Cardiac muscle cell (in vitro differentiated cells and primary cell): ENCODE results near the gene LRP2. TPM values are rescaled to one million over a fixed set of nuclear protein-coding genes. Genes with fewer than 3 reads are reported as not detected.

Experiments
- DNase-seq, 2 donors: peaks; one replicate each; pipeline versions ENCODE4 v3.0.0 to v3.0.0-alpha.2; 2010 to 2017; ENCODE audit warnings: low read depth in 1 of 2, low spot score in 1 of 2
- H3K27ac ChIP-seq: fragments of 200-600 bp; sonication (generic); 2 replicates; pipeline ENCODE4 v1.5.1; 2016
- H3K27me3 ChIP-seq: fragments of 200-600 bp; sonication (generic); 2 replicates; pipeline ENCODE4 v1.6.0; 2016; ENCODE audit warnings: control low read depth
- H3K36me3 ChIP-seq: fragments of 200-600 bp; sonication (generic); 2 replicates; pipeline ENCODE4 v1.5.1; 2016; ENCODE audit warnings: control low read depth
- H3K4me1 ChIP-seq: fragments of 200-600 bp; sonication (generic); 2 replicates; pipeline ENCODE4 v1.8.1; 2017; ENCODE audit warnings: low read depth, mild to moderate bottlenecking, mixed run types
- H3K4me3 ChIP-seq: fragments of 200-600 bp; sonication (generic); 2 replicates; pipeline ENCODE4 v1.5.1; 2016; ENCODE audit warnings: mild to moderate bottlenecking
- H3K9me3 ChIP-seq: fragments of 200-600 bp; sonication (generic); 2 replicates; pipeline ENCODE4 v1.5.1; 2017; ENCODE audit warnings: low read depth, mild to moderate bottlenecking, control low read depth
- CTCF ChIP-seq: IDR thresholded peaks from 2 replicates; pipeline ENCODE4 v1.5.1; 2012; ENCODE audit warnings: low read depth, mild to moderate bottlenecking, low read length
- polyA plus RNA-seq: library from polyadenylated mRNA; unstranded; fragments of >200 nt; fragmentation: Nextera tagmentation; extraction: Ambion mirVana; gene quantifications from 2 replicates; pipeline ENCODE4 v1.2.1, GENCODE V29; 2016
- total RNA-seq: library from RNA; depleted of rRNA; stranded (reverse); fragments of >200 nt; gene quantifications from 2 replicates; pipeline ENCODE4 v1.2.3, GENCODE V29; 2016

The LRP2 gene
- total and polyA plus RNA-seq, 2 experiments from 2014 or later = 1.5 to 1.7 TPM

DNA sequence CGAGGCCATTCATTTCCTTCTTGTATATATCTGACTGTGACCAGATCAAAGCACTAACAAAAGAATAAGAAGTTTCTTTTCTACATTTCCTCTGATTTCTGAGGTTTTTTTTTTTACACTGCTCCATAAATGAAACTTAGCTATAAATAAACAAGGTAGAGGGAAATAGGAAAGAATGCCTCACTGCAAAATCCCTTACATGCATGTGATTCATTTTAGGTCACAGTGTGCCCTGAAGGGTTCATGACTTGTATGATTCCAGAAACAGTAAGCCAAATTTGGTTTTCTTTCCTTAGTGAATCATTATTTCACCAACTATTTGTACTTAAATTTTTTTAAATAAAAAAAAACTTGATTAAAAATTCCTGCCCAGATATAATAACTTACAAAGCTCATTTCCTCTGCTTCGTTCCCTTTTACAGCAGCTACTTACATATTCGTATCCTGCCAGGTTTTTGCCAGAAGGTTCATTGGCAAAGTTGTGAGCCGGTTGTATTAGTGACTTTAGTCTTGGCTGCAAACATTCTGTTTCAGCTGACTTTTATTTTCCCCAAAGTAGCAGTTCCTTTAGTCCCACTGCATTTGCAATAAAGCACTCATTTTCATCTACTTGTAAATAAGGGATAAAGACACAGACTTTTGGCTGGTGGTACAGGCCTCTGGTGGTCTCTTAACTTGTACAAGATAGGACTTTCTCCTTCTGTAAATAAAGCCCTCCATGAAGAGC lies 58.6 kb downstream of the LRP2 start:
- H3K36me3 ChIP-seq = no peaks in the 10 kb centered on the region
- no peak overlapping the region for H3K27ac ChIP-seq
- no peak overlapping the region for H3K4me3 ChIP-seq
- no peaks in the 10 kb centered on the region for H3K27me3 ChIP-seq
- no peak for TF ChIP-seq CTCF
- H3K9me3 ChIP-seq = no peaks in the 10 kb centered on the region
- no peak for DNase-seq
- peaks cover 19% of the 10 kb centered on the region for H3K4me1 ChIP-seq

DNA sequence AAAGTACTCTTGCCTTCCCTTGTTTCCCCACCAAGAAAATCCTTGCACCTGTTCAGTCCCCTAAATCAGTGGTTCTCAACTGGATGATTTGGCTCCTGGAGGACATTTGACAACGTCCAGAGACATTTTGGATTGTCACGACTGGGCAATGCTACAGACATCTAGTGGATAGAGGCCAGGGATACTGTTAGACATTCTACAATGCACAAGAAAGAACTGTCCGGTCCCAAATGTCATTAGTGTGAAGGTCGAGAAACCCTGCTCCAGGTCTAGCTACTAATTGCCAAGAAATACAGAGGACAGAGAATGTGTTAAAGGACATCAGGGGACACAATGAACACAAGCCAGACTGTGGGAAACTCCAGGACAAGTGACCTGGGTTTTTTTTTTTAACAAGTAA lies 60.0 kb downstream of the LRP2 start:
- H3K36me3 ChIP-seq = no peaks in the 10 kb centered on the region
- H3K4me1 ChIP-seq = peaks cover 19% of the 10 kb centered on the region
- no peaks in the 10 kb centered on the region for H3K27me3 ChIP-seq
- no peak overlapping the region for H3K4me3 ChIP-seq
- no peak for TF ChIP-seq CTCF
- H3K9me3 ChIP-seq = no peaks in the 10 kb centered on the region
- no peak overlapping the region for H3K27ac ChIP-seq
- DNase-seq = no peak

GRCh38 chr2:169301596-169302335 lies 60.6 kb downstream of the LRP2 start:
- no peak for DNase-seq
- no peak overlapping the region for H3K27ac ChIP-seq
- peaks cover 16% of the 10 kb centered on the region for H3K4me1 ChIP-seq

DNA sequence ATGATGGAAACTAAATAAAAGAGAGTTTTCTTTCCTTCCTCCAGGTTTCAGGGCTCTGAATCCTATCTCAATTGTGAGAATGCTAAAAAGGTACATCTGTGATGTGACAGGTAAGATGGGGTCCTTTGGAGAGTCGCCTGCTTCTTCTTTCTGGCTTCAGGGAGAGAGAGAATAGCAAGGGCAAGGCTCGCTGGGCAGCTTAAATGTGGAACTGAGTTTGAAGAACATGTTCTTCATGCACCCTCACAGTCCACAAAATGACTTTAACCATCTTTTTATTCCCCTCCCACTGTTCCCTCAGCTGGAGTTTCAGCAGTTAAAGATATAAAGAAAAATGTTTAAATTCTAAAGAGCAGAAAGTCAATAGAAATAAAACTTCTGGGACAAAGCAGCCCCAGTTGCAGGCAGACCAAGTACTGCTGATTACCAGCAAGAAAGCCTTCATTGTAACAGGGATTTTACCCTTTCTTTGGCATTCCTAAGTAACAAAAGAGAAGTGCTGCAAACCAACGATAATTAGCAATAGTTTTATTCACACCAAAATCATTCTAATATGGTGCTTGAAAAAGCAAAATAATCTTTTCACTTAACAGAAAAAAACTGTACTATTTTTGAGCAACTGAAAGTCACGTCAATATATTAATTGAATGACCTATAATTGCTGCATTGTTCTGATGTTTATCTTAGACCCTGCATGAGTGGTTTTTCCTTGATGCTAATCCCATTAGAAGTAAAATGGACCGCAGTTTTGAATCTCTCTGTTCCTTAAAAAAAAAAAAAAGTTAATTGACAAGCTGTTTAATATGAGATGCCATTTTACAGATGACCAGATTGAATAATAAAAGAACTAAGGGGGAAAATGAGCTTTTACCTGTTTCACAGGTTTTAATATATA lies 61.5 kb downstream of the LRP2 start:
- H3K4me3 ChIP-seq = no peak overlapping the region
- no peak overlapping the region for H3K27ac ChIP-seq
- TF ChIP-seq CTCF = no peak
- DNase-seq = no peak
- H3K27me3 ChIP-seq = no peaks in the 10 kb centered on the region
- H3K4me1 ChIP-seq = peaks cover 22% of the 10 kb centered on the region
- no peaks in the 10 kb centered on the region for H3K9me3 ChIP-seq
- no peaks in the 10 kb centered on the region for H3K36me3 ChIP-seq

More at GRCh38 chr2:169301596-169302335, 60.6 kb downstream of the LRP2 start:
- TF ChIP-seq CTCF = no peak
- H3K27me3 ChIP-seq = no peaks in the 10 kb centered on the region
- no peak overlapping the region for H3K4me3 ChIP-seq
- H3K9me3 ChIP-seq = no peaks in the 10 kb centered on the region
- H3K36me3 ChIP-seq = no peaks in the 10 kb centered on the region

DNA sequence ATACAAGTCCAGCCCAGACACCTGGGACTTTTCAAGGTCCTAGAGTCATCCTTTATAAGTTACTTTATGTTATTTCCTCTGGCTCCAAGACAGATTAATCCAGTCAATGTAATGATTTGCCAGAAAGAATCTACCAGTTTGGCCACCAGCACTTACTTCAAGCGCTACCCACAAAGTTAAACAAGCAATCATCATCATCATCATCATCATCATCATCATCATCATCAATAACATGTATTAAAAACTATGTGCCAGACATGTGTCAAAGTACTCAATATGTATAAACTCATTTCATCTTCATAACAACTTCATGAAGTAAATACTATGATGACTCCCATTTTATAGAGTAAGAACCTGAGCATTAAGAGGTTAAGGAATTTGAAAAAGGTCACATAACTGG lies 64.3 kb downstream of the LRP2 start:
- no peaks in the 10 kb centered on the region for H3K27me3 ChIP-seq
- DNase-seq = no peak
- H3K4me1 ChIP-seq = peaks cover 16% of the 10 kb centered on the region
- no peak for TF ChIP-seq CTCF
- H3K9me3 ChIP-seq = no peaks in the 10 kb centered on the region
- H3K4me3 ChIP-seq = no peak overlapping the region
- H3K36me3 ChIP-seq = no peaks in the 10 kb centered on the region
- no peak overlapping the region for H3K27ac ChIP-seq
